ENCODE results near the gene MYZAP. TPM values are rescaled to one million over a fixed set of nuclear protein-coding genes. Genes with fewer than 3 reads are reported as not detected.

Gene MYZAP
- total and polyA plus RNA-seq, 4 donors = 0.38 to 7.5 (median 2.5) TPM

- DNase-seq = no peak
- intact Hi-C loops (cut with DNase I) = loop anchor here (5.0 to 10.0 kb wide), 2 partner anchors 200 to 403 kb away; partner anchors contain the start of gene ALDH1A2 (in 1 of the 2)
Measured at GRCh38 chr15:57662091-57662744, 70.5 kb downstream of the MYZAP start.

DNA sequence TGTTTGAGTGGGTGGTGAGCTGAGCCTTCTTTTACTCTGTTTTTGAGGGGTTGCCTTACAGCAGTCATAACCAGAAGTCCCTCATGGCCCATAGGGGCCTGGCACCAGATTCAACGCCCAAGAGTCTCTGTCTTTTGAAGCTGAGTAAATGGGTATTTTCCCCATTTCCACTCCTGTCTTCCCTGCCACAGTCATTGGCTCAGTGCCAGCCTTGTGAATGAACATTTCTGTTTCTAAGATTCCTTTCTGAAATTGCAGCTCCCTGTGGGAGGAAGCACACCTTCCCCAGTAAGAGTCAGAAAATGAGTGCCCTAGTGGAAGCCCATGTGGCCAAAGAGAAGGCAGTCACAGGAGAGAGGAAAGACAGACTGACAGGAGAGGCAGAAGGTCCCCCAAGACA, 71.1 kb downstream of the MYZAP start:
- DNase-seq = no peak

More at GRCh38 chr15:57662091-57662744, 70.5 kb downstream of the MYZAP start:
- no peak for ATAC-seq (ENCODE audit: low FRiP score)
- Histone ChIP-seq H3K36me3 (ENCODE audit: control insufficient read depth in 1 of 2, insufficient read depth in 2 of 2, low read length in 1 of 2) (no peaks in the 10 kb centered on the region), H3K9me3 (ENCODE audit: control insufficient read depth, low read length) (no peaks in the 10 kb centered on the region), H3K27me3 (ENCODE audit: control insufficient read depth in 1 of 2, insufficient read depth in 2 of 2, low read length in 1 of 2) (no peaks in the 10 kb centered on the region), H3K27ac (ENCODE audit: low read depth in 1 of 2, low read length in 2 of 2) (no peak overlapping the region), H3K4me3 (ENCODE audit: low read length in 2 of 2) (no peak overlapping the region), H3K4me1 (ENCODE audit: control insufficient read depth in 1 of 2, insufficient read depth in 2 of 2, low read length in 2 of 2) (peaks cover 0 to 2% of the 10 kb centered on the region in 2 donors)
- WGBS, 2 donors = 72 to 80% methylated on average over 3 of the region's 3 CpGs

DNA sequence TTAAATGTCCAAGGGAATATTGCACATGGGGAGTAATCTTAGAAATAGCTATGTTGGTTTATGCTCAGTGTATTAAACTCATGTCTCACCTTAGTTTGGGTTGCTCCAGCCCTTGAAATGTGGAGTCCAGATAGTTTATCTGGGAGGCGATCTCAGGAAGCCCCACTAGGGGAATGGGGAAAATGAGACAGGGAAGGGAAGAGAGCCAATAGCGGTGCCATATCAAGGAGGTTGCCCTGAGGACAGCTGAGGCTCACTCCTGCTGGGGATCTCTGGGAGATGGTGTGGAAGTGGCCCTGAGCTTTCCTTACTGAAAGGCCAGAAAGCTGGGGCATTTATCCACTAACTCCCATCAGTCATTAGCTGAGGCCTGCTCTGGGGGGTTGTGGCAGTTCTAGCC, 71.6 kb downstream of the MYZAP start:
- ATAC-seq (ENCODE audit: low FRiP score) (no peak), DNase-seq (no peak)
- H3K4me1 ChIP-seq (ENCODE audit: control insufficient read depth in 1 of 2, insufficient read depth in 2 of 2, low read length in 2 of 2) = peaks cover 0 to 2% of the 10 kb centered on the region in 2 donors
- 96 to 100% methylated on average over 2 of the region's 2 CpGs for WGBS, 2 donors
- H3K27me3 ChIP-seq (ENCODE audit: control insufficient read depth in 1 of 2, insufficient read depth in 2 of 2, low read length in 1 of 2) = no peaks in the 10 kb centered on the region
- no peaks in the 10 kb centered on the region for H3K9me3 ChIP-seq (ENCODE audit: control insufficient read depth, low read length)
- no peak overlapping the region for H3K4me3 ChIP-seq (ENCODE audit: low read length in 2 of 2)
- no peak overlapping the region for H3K27ac ChIP-seq (ENCODE audit: low read depth in 1 of 2, low read length in 2 of 2)
- intact Hi-C loops (cut with DNase I) = loop anchor here (5.0 to 10.0 kb wide), 2 partner anchors 199 to 402 kb away; partner anchors contain the start of gene ALDH1A2 (in 1 of the 2)
- no peaks in the 10 kb centered on the region for H3K36me3 ChIP-seq (ENCODE audit: control insufficient read depth in 1 of 2, insufficient read depth in 2 of 2, low read length in 1 of 2)

More for the DNA sequence above, 71.1 kb downstream of the MYZAP start:
- Histone ChIP-seq H3K36me3 (ENCODE audit: control insufficient read depth in 1 of 2, insufficient read depth in 2 of 2, low read length in 1 of 2) (no peaks in the 10 kb centered on the region), H3K4me3 (ENCODE audit: low read length in 2 of 2) (no peak overlapping the region), H3K9me3 (ENCODE audit: control insufficient read depth, low read length) (no peaks in the 10 kb centered on the region), H3K27ac (ENCODE audit: low read depth in 1 of 2, low read length in 2 of 2) (no peak overlapping the region), H3K4me1 (ENCODE audit: control insufficient read depth in 1 of 2, insufficient read depth in 2 of 2, low read length in 2 of 2) (peaks cover 0 to 2% of the 10 kb centered on the region in 2 donors), H3K27me3 (ENCODE audit: control insufficient read depth in 1 of 2, insufficient read depth in 2 of 2, low read length in 1 of 2) (no peaks in the 10 kb centered on the region)
- intact Hi-C loops (cut with DNase I) = loop anchor here (5.0 to 10.0 kb wide), 2 partner anchors 199 to 402 kb away; partner anchors contain the start of gene ALDH1A2 (in 1 of the 2)
- no peak for ATAC-seq (ENCODE audit: low FRiP score)
- WGBS, 2 donors = 88 to 91% methylated on average over 1 of the region's 1 CpG

- Histone ChIP-seq H3K4me1 (ENCODE audit: control insufficient read depth in 1 of 2, insufficient read depth in 2 of 2, low read length in 2 of 2) (peaks cover 0 to 2% of the 10 kb centered on the region in 2 donors), H3K27ac (ENCODE audit: low read depth in 1 of 2, low read length in 2 of 2) (peak overlapping the region in 1 of 2 donors; percentile 36), H3K9me3 (ENCODE audit: control insufficient read depth, low read length) (no peaks in the 10 kb centered on the region), H3K4me3 (ENCODE audit: low read length in 2 of 2) (no peak overlapping the region), H3K27me3 (ENCODE audit: control insufficient read depth in 1 of 2, insufficient read depth in 2 of 2, low read length in 1 of 2) (no peaks in the 10 kb centered on the region), H3K36me3 (ENCODE audit: control insufficient read depth in 1 of 2, insufficient read depth in 2 of 2, low read length in 1 of 2) (no peaks in the 10 kb centered on the region)
- WGBS, 2 donors = 56 to 57% methylated on average over 2 of the region's 2 CpGs
- intact Hi-C loops (cut with DNase I) = loop anchor here (5.0 to 10.0 kb wide), 3 partner anchors 42 to 400 kb away; partner anchors contain the start of genes ALDH1A2 (in 1 of the 2) and POLR2M (in 1 of the 2)
- ATAC-seq (ENCODE audit: low FRiP score) (no peak), DNase-seq (no peak)
Measured at GRCh38 chr15:57665194-57665593, 73.5 kb downstream of the MYZAP start.

DNA sequence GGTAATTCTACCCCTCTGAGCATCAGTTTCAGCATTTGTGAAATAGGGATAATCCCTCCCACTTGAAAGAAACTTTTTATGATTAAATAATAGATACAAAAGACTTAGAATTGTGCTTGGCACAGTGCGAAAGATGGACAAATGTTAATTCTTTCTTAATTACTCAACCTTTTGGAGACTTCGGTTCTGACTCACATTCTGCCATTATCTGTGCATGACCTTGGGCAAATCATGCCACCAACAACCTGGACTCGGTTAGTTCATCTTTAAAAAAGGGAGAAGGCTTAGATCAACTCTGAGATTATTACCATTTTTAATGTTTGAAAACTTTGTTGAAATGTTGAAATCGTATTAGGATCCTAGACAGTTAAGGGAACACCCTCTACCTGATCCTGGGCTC, 74.2 kb downstream of the MYZAP start:
- Histone ChIP-seq H3K4me1 (ENCODE audit: control insufficient read depth in 1 of 2, insufficient read depth in 2 of 2, low read length in 2 of 2) (peaks cover 0 to 2% of the 10 kb centered on the region in 2 donors), H3K4me3 (ENCODE audit: low read length in 2 of 2) (no peak overlapping the region), H3K36me3 (ENCODE audit: control insufficient read depth in 1 of 2, insufficient read depth in 2 of 2, low read length in 1 of 2) (no peaks in the 10 kb centered on the region), H3K27me3 (ENCODE audit: control insufficient read depth in 1 of 2, insufficient read depth in 2 of 2, low read length in 1 of 2) (no peaks in the 10 kb centered on the region), H3K27ac (ENCODE audit: low read depth in 1 of 2, low read length in 2 of 2) (no peak overlapping the region), H3K9me3 (ENCODE audit: control insufficient read depth, low read length) (no peaks in the 10 kb centered on the region)
- no peak for DNase-seq
- ATAC-seq (ENCODE audit: low FRiP score) = no peak
- intact Hi-C loops (cut with DNase I) = loop anchor here (2.0 to 10.0 kb wide), 5 partner anchors 41 to 399 kb away; partner anchors contain the start of genes POLR2M (in 2 of the 2) and ALDH1A2 (in 1 of the 2)
- whole genome bisulfite sequencing, 2 donors = 80 to 85% methylated on average over 4 of the region's 4 CpGs

DNA sequence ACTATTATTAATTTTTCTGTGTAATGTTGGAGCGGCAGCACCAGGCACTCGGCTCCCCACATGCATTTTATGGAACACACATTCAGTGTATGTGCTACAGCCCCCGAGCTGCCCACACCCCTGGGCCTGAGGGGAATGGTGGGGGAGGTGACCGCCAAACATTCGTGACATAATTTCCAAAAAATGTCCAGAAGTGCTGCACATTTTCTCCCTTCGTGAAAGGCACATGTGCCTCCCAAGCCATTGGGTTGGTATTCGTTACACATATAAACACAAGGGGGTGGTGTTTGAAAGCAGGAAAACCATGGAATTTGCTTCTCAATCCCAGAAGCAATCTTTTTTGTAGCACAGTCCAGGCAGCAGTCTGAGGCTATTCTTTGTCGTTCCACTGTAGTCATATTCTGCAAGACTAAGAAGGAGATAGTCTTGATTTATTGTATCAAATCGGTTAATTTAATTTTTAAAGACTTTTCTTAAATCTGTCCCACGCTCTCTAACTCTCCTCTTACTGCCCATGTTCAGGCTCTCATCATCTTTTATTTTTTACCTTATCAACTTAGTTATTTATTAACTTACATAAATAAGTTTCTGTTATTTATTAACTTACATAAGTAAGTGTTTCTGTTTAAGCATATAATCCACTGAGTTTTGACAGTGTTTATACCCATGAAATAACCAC, 75.6 kb downstream of the MYZAP start:
- ATAC-seq (ENCODE audit: low FRiP score) (peak; percentile 87), DNase-seq (no peak)
- peaks cover 0 to 2% of the 10 kb centered on the region in 2 donors for H3K4me1 ChIP-seq (ENCODE audit: control insufficient read depth in 1 of 2, insufficient read depth in 2 of 2, low read length in 2 of 2)
- no peak overlapping the region for H3K4me3 ChIP-seq (ENCODE audit: low read length in 2 of 2)
- 3 to 7% methylated on average over 10 of the region's 10 CpGs for WGBS, 2 donors
- H3K27me3 ChIP-seq (ENCODE audit: control insufficient read depth in 1 of 2, insufficient read depth in 2 of 2, low read length in 1 of 2) = no peaks in the 10 kb centered on the region
- H3K36me3 ChIP-seq (ENCODE audit: control insufficient read depth in 1 of 2, insufficient read depth in 2 of 2, low read length in 1 of 2) = no peaks in the 10 kb centered on the region
- peak overlapping the region in 1 of 2 donors; percentile 12 for H3K27ac ChIP-seq (ENCODE audit: low read depth in 1 of 2, low read length in 2 of 2)
- intact Hi-C loops (cut with DNase I) = loop anchor here (2.0 to 10.0 kb wide), 5 partner anchors 39 to 397 kb away; partner anchors contain the start of genes POLR2M (in 2 of the 2) and ALDH1A2 (in 1 of the 2)
- H3K9me3 ChIP-seq (ENCODE audit: control insufficient read depth, low read length) = no peaks in the 10 kb centered on the region

- Histone ChIP-seq H3K27ac (ENCODE audit: low read depth in 1 of 2, low read length in 2 of 2) (no peak overlapping the region), H3K36me3 (ENCODE audit: control insufficient read depth in 1 of 2, insufficient read depth in 2 of 2, low read length in 1 of 2) (no peaks in the 10 kb centered on the region)
- 76 to 83% methylated on average over 4 of the region's 4 CpGs for WGBS, 2 donors
Measured at GRCh38 chr15:57668016-57668415, 76.3 kb downstream of the MYZAP start.

GRCh38 chr15:57671636-57672035, 79.9 kb downstream of the MYZAP start:
- ATAC-seq (ENCODE audit: low FRiP score) (no peak), DNase-seq (no peak)
- Histone ChIP-seq H3K27me3 (ENCODE audit: control insufficient read depth in 1 of 2, insufficient read depth in 2 of 2, low read length in 1 of 2) (no peaks in the 10 kb centered on the region), H3K27ac (ENCODE audit: low read depth in 1 of 2, low read length in 2 of 2) (no peak overlapping the region), H3K4me3 (ENCODE audit: low read length in 2 of 2) (no peak overlapping the region), H3K36me3 (ENCODE audit: control insufficient read depth in 1 of 2, insufficient read depth in 2 of 2, low read length in 1 of 2) (no peaks in the 10 kb centered on the region), H3K9me3 (ENCODE audit: control insufficient read depth, low read length) (no peaks in the 10 kb centered on the region), H3K4me1 (ENCODE audit: control insufficient read depth in 1 of 2, insufficient read depth in 2 of 2, low read length in 2 of 2) (peaks cover 0 to 3% of the 10 kb centered on the region in 2 donors)
- intact Hi-C loops (cut with DNase I) = loop anchor here in 1 of 2 donors (5.0 kb wide), 1 partner anchor 51 kb away; no protein-coding TSS in a partner anchor
- WGBS, 2 donors = 0 to 1% methylated on average over 1 of the region's 1 CpG

More at GRCh38 chr15:57668016-57668415, 76.3 kb downstream of the MYZAP start:
- Histone ChIP-seq H3K9me3 (ENCODE audit: control insufficient read depth, low read length) (no peaks in the 10 kb centered on the region), H3K4me1 (ENCODE audit: control insufficient read depth in 1 of 2, insufficient read depth in 2 of 2, low read length in 2 of 2) (peaks cover 0 to 2% of the 10 kb centered on the region in 2 donors), H3K27me3 (ENCODE audit: control insufficient read depth in 1 of 2, insufficient read depth in 2 of 2, low read length in 1 of 2) (no peaks in the 10 kb centered on the region), H3K4me3 (ENCODE audit: low read length in 2 of 2) (no peak overlapping the region)
- intact Hi-C loops (cut with DNase I) = loop anchor here (5.0 to 10.0 kb wide), 3 partner anchors 39 to 397 kb away; partner anchors contain the start of genes ALDH1A2 (in 1 of the 2) and POLR2M (in 1 of the 2)
- ATAC-seq (ENCODE audit: low FRiP score) (no peak), DNase-seq (no peak)

Data from aorta (tissue), 5 donors.